GM18909 (cell line): ENCODE results near the gene CBLC.

ENCODE experiments used
- ATAC-seq: cut with Tn5 transposase; IDR thresholded peaks from one replicate; pipeline ENCODE4 v1.9.1; 2021; ENCODE audit warnings: mild to moderate bottlenecking; ENCODE audit not compliant: unreplicated experiment, poor library complexity

The CBLC gene

GRCh38 chr19:44745887-44746600 lies 31.6 kb upstream of the CBLC start:
- no peak for ATAC-seq

GRCh38 chr19:44746616-44746945 lies 31.1 kb upstream of the CBLC start:
- ATAC-seq: no peak

GRCh38 chr19:44746946-44747738 lies 30.5 kb upstream of the CBLC start:
- peak; percentile 37 for ATAC-seq

- peak; percentile 11 for ATAC-seq
Observed at GRCh38 chr19:44747739-44748425, 29.8 kb upstream of the CBLC start.

GRCh38 chr19:44748426-44749254 lies 29.1 kb upstream of the CBLC start, which contains the start of gene BCL3:
TSS of gene BCL3 (plus strand) at chr19:44748708. CDS start at chr19:44748791, 83 bp downstream.
- peak; percentile 33 for ATAC-seq

GRCh38 chr19:44749292-44749691 lies 28.4 kb upstream of the CBLC start:
- no peak for ATAC-seq

- ATAC-seq: no peak
Observed at GRCh38 chr19:44749994-44750393, 27.7 kb upstream of the CBLC start.

GRCh38 chr19:44752123-44752815 lies 25.4 kb upstream of the CBLC start:
- no peak for ATAC-seq

GRCh38 chr19:44752816-44753625 lies 24.7 kb upstream of the CBLC start:
- ATAC-seq: peak; percentile 79

- no peak for ATAC-seq
Observed at GRCh38 chr19:44753626-44753931, 24.1 kb upstream of the CBLC start.

GRCh38 chr19:44753932-44754749 lies 23.5 kb upstream of the CBLC start:
- ATAC-seq: no peak

- no peak for ATAC-seq
Observed at GRCh38 chr19:44754750-44755080, 23.0 kb upstream of the CBLC start.

- ATAC-seq: no peak
Observed at GRCh38 chr19:44755219-44755618, 22.5 kb upstream of the CBLC start.

- no peak for ATAC-seq
Observed at GRCh38 chr19:44756089-44756562, 21.6 kb upstream of the CBLC start.

GRCh38 chr19:44757057-44757734 lies 20.5 kb upstream of the CBLC start:
- no peak for ATAC-seq

- ATAC-seq: no peak
Observed at GRCh38 chr19:44757735-44758505, 19.8 kb upstream of the CBLC start.

- ATAC-seq: no peak
Observed at GRCh38 chr19:44758596-44758995, 19.1 kb upstream of the CBLC start.
